CD4-positive, alpha-beta memory T cell (primary cell): ENCODE data around the gene CDCA5. TPM values are rescaled to one million over a fixed set of nuclear protein-coding genes. Genes with fewer than 3 reads are reported as not detected.

Experiments used
- CTCF ChIA-PET: fragments of 350-600 bp; sonication (Branson Sonifier 250); formaldehyde crosslinking; loops from one replicate; lab custom pipeline; 2021; ENCODE audit warnings: inconsistent platforms; ENCODE audit not compliant: partially characterized antibody; lab: Charles Lee
- POLR2A ChIA-PET: fragments of 350-600 bp; sonication (Branson Sonifier 250); formaldehyde crosslinking; loops from one replicate; lab custom pipeline; 2021; ENCODE audit not compliant: partially characterized antibody; lab: Charles Lee
- DNase-seq, 5 donors: peaks; one replicate each; pipeline versions ENCODE4 v3.0.0 to v3.0.0-alpha.2; 2020 to 2022; ENCODE audit warnings: mixed read lengths in 1 of 5
- H3K27ac ChIP-seq: one replicate; pipeline ENCODE4 v1.7.0; 2013; ENCODE audit warnings: low read depth, low read length
- H3K27me3 ChIP-seq: 2 replicates; pipeline ENCODE4 v1.7.0; 2013; ENCODE audit warnings: mild to moderate bottlenecking, low read length, moderate library complexity; ENCODE audit not compliant: insufficient read depth
- H3K36me3 ChIP-seq: 2 replicates; pipeline ENCODE4 v1.7.0; 2013; ENCODE audit warnings: mild to moderate bottlenecking, low read length, moderate library complexity; ENCODE audit not compliant: insufficient read depth
- H3K4me1 ChIP-seq: 2 replicates; pipeline ENCODE4 v1.7.0; 2013; ENCODE audit warnings: mild to moderate bottlenecking, low read length, moderate library complexity; ENCODE audit not compliant: insufficient read depth
- H3K4me3 ChIP-seq, 2 donors: one replicate each; pipeline ENCODE4 v1.7.0; 2013; ENCODE audit warnings: low read length in 2 of 2, mild to moderate bottlenecking in 1 of 2
- H3K9me3 ChIP-seq, 2 donors: one replicate each; pipeline ENCODE4 v1.7.0; 2013; ENCODE audit warnings: low read length in 2 of 2, control low read depth in 1 of 2; ENCODE audit not compliant: control insufficient read depth in 1 of 2
- H3K27ac Mint-ChIP-seq, 7 donors: one replicate each; pipeline ENCODE4 v1.8.0; 2020 to 2021; ENCODE audit warnings: mixed read lengths in 7 of 7, mild to moderate bottlenecking in 6 of 7, inconsistent platforms in 3 of 7, moderate library complexity in 3 of 7
- H3K27me3 Mint-ChIP-seq, 2 donors: one replicate each; pipeline ENCODE4 v1.8.0; 2020 to 2021; ENCODE audit warnings: mixed read lengths in 2 of 2
- H3K36me3 Mint-ChIP-seq, 2 donors: one replicate each; pipeline ENCODE4 v1.8.0; 2020 to 2021; ENCODE audit warnings: mixed read lengths in 2 of 2, inconsistent platforms in 1 of 2, mild to moderate bottlenecking in 1 of 2
- H3K4me1 Mint-ChIP-seq, 4 donors: one replicate each; pipeline ENCODE4 v1.8.0; 2020 to 2021; ENCODE audit warnings: mixed read lengths in 4 of 4, mild to moderate bottlenecking in 1 of 4
- H3K4me3 Mint-ChIP-seq, 8 donors: one replicate each; pipeline ENCODE4 v1.8.0; 2020 to 2021; ENCODE audit warnings: mixed read lengths in 8 of 8, mild to moderate bottlenecking in 7 of 8, moderate library complexity in 6 of 8, inconsistent platforms in 3 of 8
- H3K9me3 Mint-ChIP-seq, 8 donors: one replicate each; pipeline ENCODE4 v1.8.0; 2020 to 2021; ENCODE audit warnings: mixed read lengths in 8 of 8, mild to moderate bottlenecking in 5 of 8, inconsistent platforms in 3 of 8, moderate library complexity in 1 of 8
- intact Hi-C: fragments of 100-400 bp; cut with micrococcal nuclease; formaldehyde crosslinking; loops from one replicate; pipeline ENCODE4 v1.15.1; 2023
- polyA plus RNA-seq, 2 donors: library from polyadenylated mRNA; unstranded; fragments of 300-500 nt; fragmentation: Illumina TruSeq; gene quantifications; one replicate each; pipeline ENCODE4 v1.2.3, GENCODE V29; 2021
- total RNA-seq, 2 experiments: library from RNA; stranded (reverse); gene quantifications; one replicate each; pipeline ENCODE4 v1.2.3, GENCODE V29; 2021

The CDCA5 gene
- total and polyA plus RNA-seq, 4 experiments from 2014 or later = 0.41 to 0.64 (median 0.41) TPM; not detected in 1

GRCh38 chr11:65111744-65112545 lies 28.1 kb upstream of the CDCA5 start, which contains the start of gene TM7SF2:
Gene TM7SF2 (plus strand): TSS chr11:65111872. CDS start chr11:65112016, 144 bp downstream.
- H3K27me3 ChIP-seq = no peaks in the 10 kb centered on the region
- ChIA-PET CTCF (interaction anchor here (0.6 to 6.8 kb wide), 16 partner anchors 8 to 204 kb away, joined by 3 to 70 read pairs (median 5); partner anchors contain the start of genes ARL2, CAPN1, FAU and MRPL49), POLR2A (interaction anchor here (0.6 to 15.5 kb wide), 30 partner anchors 9 to 452 kb away, joined by 3 to 320 read pairs (median 4); partner anchors contain the start of genes ATG2A, CAPN1, CDC42BPG and CDC42EP2)
- Mint-ChIP-seq H3K27ac (peak within 1 kb of the TSS; percentile 90 to 96 (median 91)), H3K27me3 (no peaks in the 10 kb centered on the region), H3K36me3 (peaks cover 3 to 15% of the 10 kb centered on the region in 2 donors), H3K4me1 (peaks cover 14 to 52% (median 39%) of the 10 kb centered on the region in 4 donors), H3K9me3 (peaks cover 0 to 1% (median 0%) of the 10 kb centered on the region in 8 donors), H3K4me3 (peak within 1 kb of the TSS; percentile 88 to 96 (median 88))
- peaks cover 46% of the 10 kb centered on the region for H3K4me1 ChIP-seq
- intact Hi-C loops = loop anchor here (2.0 to 10.0 kb wide), 6 partner anchors 71 to 403 kb away; partner anchors contain the start of genes CDC42EP2, DPF2, PPP2R5B and RASGRP2
- H3K27ac ChIP-seq = peak within 1 kb of the TSS; percentile 59
- H3K9me3 ChIP-seq = no peaks in the 10 kb centered on the region
- peak within 1 kb of the TSS; percentile 36 to 66 for H3K4me3 ChIP-seq
- H3K36me3 ChIP-seq = peaks cover 16% of the 10 kb centered on the region
- DNase-seq = peak; percentile 91 to 96 (median 93)

GRCh38 chr11:65111159-65111743 lies 27.4 kb upstream of the CDCA5 start:
- Histone ChIP-seq H3K4me1 (peaks cover 39% of the 10 kb centered on the region), H3K27ac (peak overlapping the region; percentile 50), H3K4me3 (peak overlapping the region in 1 of 2 donors; percentile 66), H3K9me3 (no peaks in the 10 kb centered on the region), H3K27me3 (no peaks in the 10 kb centered on the region), H3K36me3 (peaks cover 16% of the 10 kb centered on the region)
- H3K9me3 Mint-ChIP-seq = peaks cover 0 to 1% (median 0%) of the 10 kb centered on the region in 8 donors
- DNase-seq = peak in 1 of 5 donors; percentile 17
- H3K4me3 Mint-ChIP-seq = peak overlapping the region; percentile 88 to 96 (median 88)
- peaks cover 16 to 46% (median 35%) of the 10 kb centered on the region in 4 donors for H3K4me1 Mint-ChIP-seq
- no peaks in the 10 kb centered on the region for H3K27me3 Mint-ChIP-seq
- POLR2A ChIA-PET = interaction anchor here (0.6 to 15.5 kb wide), 30 partner anchors 10 to 452 kb away, joined by 3 to 320 read pairs (median 4); partner anchors contain the start of genes ARL2, ATG2A, CAPN1 and CDC42BPG
- CTCF ChIA-PET = interaction anchor here (0.6 to 6.8 kb wide), 25 partner anchors 8 to 263 kb away, joined by 3 to 70 read pairs (median 5); partner anchors contain the start of genes ARL2, CAPN1, FAU and MRPL49
- H3K36me3 Mint-ChIP-seq = peaks cover 9 to 20% of the 10 kb centered on the region in 2 donors
- intact Hi-C loops = loop anchor here (2.0 to 10.0 kb wide), 5 partner anchors 70 to 404 kb away; partner anchors contain the start of genes CDC42EP2, DPF2, RASGRP2 and SAC3D1
- peak overlapping the region; percentile 77 to 96 (median 91) for H3K27ac Mint-ChIP-seq

GRCh38 chr11:65110354-65110861 lies 26.6 kb upstream of the CDCA5 start:
- Histone ChIP-seq H3K27ac (peak overlapping the region; percentile 50), H3K4me1 (peaks cover 31% of the 10 kb centered on the region), H3K4me3 (no peak overlapping the region), H3K36me3 (peaks cover 16% of the 10 kb centered on the region), H3K27me3 (no peaks in the 10 kb centered on the region), H3K9me3 (no peaks in the 10 kb centered on the region)
- Mint-ChIP-seq H3K4me1 (peaks cover 18 to 45% (median 33%) of the 10 kb centered on the region in 4 donors), H3K27me3 (no peaks in the 10 kb centered on the region), H3K27ac (peak overlapping the region; percentile 77 to 95 (median 91)), H3K9me3 (peaks cover 0 to 1% (median 0%) of the 10 kb centered on the region in 8 donors), H3K4me3 (peak overlapping the region; percentile 35 to 78 (median 53)), H3K36me3 (peaks cover 14 to 27% of the 10 kb centered on the region in 2 donors)
- ChIA-PET CTCF (interaction anchor here (0.9 to 6.8 kb wide), 23 partner anchors 8 to 1186 kb away, joined by 3 to 70 read pairs (median 5); partner anchors contain the start of genes ARL2, CAPN1, FAU and MRPL49), POLR2A (interaction anchor here (1.1 to 15.5 kb wide), 16 partner anchors 11 to 366 kb away, joined by 3 to 320 read pairs (median 4); partner anchors contain the start of genes ARL2, CAPN1, CDC42EP2 and FAU)
- DNase-seq = peak; percentile 88 to 94 (median 92)
- intact Hi-C loops = loop anchor here (1.0 to 10.0 kb wide), 7 partner anchors 14 to 404 kb away; partner anchors contain the start of genes CAPN1, CDC42EP2, DPF2 and RASGRP2

GRCh38 chr11:65109231-65110198 lies 25.7 kb upstream of the CDCA5 start:
- Histone ChIP-seq H3K9me3 (no peaks in the 10 kb centered on the region), H3K4me3 (no peak overlapping the region), H3K27ac (peak overlapping the region; percentile 50), H3K27me3 (no peaks in the 10 kb centered on the region), H3K4me1 (peaks cover 30% of the 10 kb centered on the region), H3K36me3 (peaks cover 16% of the 10 kb centered on the region)
- Mint-ChIP-seq H3K4me3 (peak overlapping the region in 1 of 8 donors; percentile 78), H3K27ac (peak overlapping the region in 6 of 7 donors; percentile 72 to 95 (median 92)), H3K36me3 (peaks cover 19 to 32% of the 10 kb centered on the region in 2 donors), H3K27me3 (no peaks in the 10 kb centered on the region), H3K4me1 (peaks cover 19 to 44% (median 30%) of the 10 kb centered on the region in 4 donors), H3K9me3 (peaks cover 0 to 1% (median 0%) of the 10 kb centered on the region in 8 donors)
- intact Hi-C loops = loop anchor here (1.0 to 10.0 kb wide), 7 partner anchors 13 to 405 kb away; partner anchors contain the start of genes CAPN1, CDC42EP2, DPF2 and RASGRP2
- no peak for DNase-seq
- CTCF ChIA-PET = interaction anchor here (0.7 to 6.8 kb wide), 19 partner anchors 8 to 1187 kb away, joined by 3 to 70 read pairs (median 5); partner anchors contain the start of genes ARL2, CAPN1, FAU and MRPL49
- POLR2A ChIA-PET = interaction anchor here (0.7 to 15.5 kb wide), 13 partner anchors 7 to 365 kb away, joined by 3 to 320 read pairs (median 8); partner anchors contain the start of genes ARL2, CAPN1, FAU and MRPL49

GRCh38 chr11:65108469-65109123 lies 24.8 kb upstream of the CDCA5 start:
- Histone ChIP-seq H3K27ac (no peak overlapping the region), H3K4me1 (peaks cover 27% of the 10 kb centered on the region), H3K9me3 (no peaks in the 10 kb centered on the region), H3K36me3 (peaks cover 16% of the 10 kb centered on the region), H3K27me3 (no peaks in the 10 kb centered on the region), H3K4me3 (no peak overlapping the region)
- no peak overlapping the region for H3K27ac Mint-ChIP-seq
- H3K4me1 Mint-ChIP-seq = peaks cover 17 to 39% (median 26%) of the 10 kb centered on the region in 4 donors
- peaks cover 0 to 1% (median 0%) of the 10 kb centered on the region in 8 donors for H3K9me3 Mint-ChIP-seq
- POLR2A ChIA-PET = interaction anchor here (0.7 to 15.5 kb wide), 4 partner anchors 8 to 26 kb away, joined by 5 to 320 read pairs (median 10); partner anchors contain the start of genes FAU, MRPL49, SYVN1 and VPS51
- H3K27me3 Mint-ChIP-seq = no peaks in the 10 kb centered on the region
- H3K4me3 Mint-ChIP-seq = no peak overlapping the region
- peaks cover 20 to 36% of the 10 kb centered on the region in 2 donors for H3K36me3 Mint-ChIP-seq
- CTCF ChIA-PET = interaction anchor here (0.7 to 6.8 kb wide), 6 partner anchors 10 to 420 kb away, joined by 3 to 70 read pairs (median 20); partner anchors contain the start of genes CAPN1, FAU, MRPL49 and SNX15
- intact Hi-C loops = no loop called here
- no peak for DNase-seq
